DMS 273 treated with DMSO at 0.1 percent for 48 hours (cell line): ENCODE measurements around the gene WWOX.

ENCODE experiments used
- DNase-seq: peaks from one replicate; lab custom pipeline; 2025; lab: John Stamatoyannopoulos, UW

Gene WWOX

GRCh38 chr16:78142788-78143187 is 43.3 kb downstream of the WWOX start:
- no peak for DNase-seq

GRCh38 chr16:78146807-78147206 is 47.4 kb downstream of the WWOX start:
- no peak for DNase-seq

- DNase-seq = no peak
Observed at GRCh38 chr16:78147911-78148401, 48.5 kb downstream of the WWOX start.

- DNase-seq = no peak
Observed at GRCh38 chr16:78150233-78150632, 50.8 kb downstream of the WWOX start.

GRCh38 chr16:78154729-78155461 is 55.4 kb downstream of the WWOX start:
- no peak for DNase-seq

- peak; percentile 9 for DNase-seq
Observed at GRCh38 chr16:78155791-78156345, 56.4 kb downstream of the WWOX start.

GRCh38 chr16:78161023-78161729 is 61.7 kb downstream of the WWOX start:
- DNase-seq = no peak

GRCh38 chr16:78163772-78164670 is 64.6 kb downstream of the WWOX start:
- no peak for DNase-seq

- no peak for DNase-seq
Observed at GRCh38 chr16:78170494-78170933, 71.1 kb downstream of the WWOX start.

- DNase-seq = no peak
Observed at GRCh38 chr16:78175287-78175686, 75.8 kb downstream of the WWOX start.

GRCh38 chr16:78176435-78176834 is 77.0 kb downstream of the WWOX start:
- no peak for DNase-seq

- no peak for DNase-seq
Observed at GRCh38 chr16:78177218-78177617, 77.8 kb downstream of the WWOX start.

- no peak for DNase-seq
Observed at GRCh38 chr16:78177987-78178386, 78.5 kb downstream of the WWOX start.

GRCh38 chr16:78179666-78180065 is 80.2 kb downstream of the WWOX start:
- no peak for DNase-seq

- DNase-seq = no peak
Observed at GRCh38 chr16:78180349-78180748, 80.9 kb downstream of the WWOX start.

- no peak for DNase-seq
Observed at GRCh38 chr16:78183437-78184237, 84.2 kb downstream of the WWOX start.

GRCh38 chr16:78184238-78185183 is 85.1 kb downstream of the WWOX start:
- no peak for DNase-seq

GRCh38 chr16:78189121-78189520 is 89.7 kb downstream of the WWOX start:
- DNase-seq = no peak

GRCh38 chr16:78192734-78193488 is 93.5 kb downstream of the WWOX start:
- no peak for DNase-seq
